Neural crest cell (in vitro differentiated cells): ENCODE results near the gene TMCO4. TPM values are rescaled to one million over a fixed set of nuclear protein-coding genes. Genes with fewer than 3 reads are reported as not detected.

ENCODE experiments used
- DNase-seq: peaks from one replicate; pipeline ENCODE4 v3.0.0; 2021; ENCODE audit warnings: low read depth, mixed read lengths, low spot score
- H3K27ac Mint-ChIP-seq: one replicate; pipeline ENCODE4 v1.8.0; 2021; ENCODE audit warnings: mild to moderate bottlenecking, mixed read lengths; ENCODE audit not compliant: unreplicated experiment
- H3K27me3 Mint-ChIP-seq: 2 replicates; pipeline ENCODE4 v1.8.0; 2021; ENCODE audit warnings: low read depth, mild to moderate bottlenecking, mixed read lengths
- H3K36me3 Mint-ChIP-seq: 2 replicates; pipeline ENCODE4 v1.8.0; 2021; ENCODE audit warnings: low read depth, mild to moderate bottlenecking, mixed read lengths
- H3K4me1 Mint-ChIP-seq: 2 replicates; pipeline ENCODE4 v1.8.0; 2021; ENCODE audit warnings: mixed read lengths
- H3K4me3 Mint-ChIP-seq: one replicate; pipeline ENCODE4 v1.8.0; 2021; ENCODE audit warnings: mild to moderate bottlenecking, mixed read lengths
- H3K9me3 Mint-ChIP-seq: 2 replicates; pipeline ENCODE4 v1.8.0; 2021; ENCODE audit warnings: mixed read lengths
- total RNA-seq: library from RNA; stranded (reverse); gene quantifications from 2 replicates; pipeline ENCODE4 v1.2.1, GENCODE V29; 2021
- TF ChIP-seq, protein P1 (sequence below): fragments of 200-600 bp; sonication (generic); conservative IDR thresholded peaks from 2 replicates; pipeline ENCODE4 v1.5.0; 2021; ENCODE audit warnings: antibody characterized with exemption, mild to moderate bottlenecking

TMCO4 gene
- total RNA-seq, 1 donor from 2014 or later: 0.75 TPM

GRCh38 chr1:19772053-19772452, 27.7 kb downstream of the TMCO4 start:
- no peaks in the 10 kb centered on the region for H3K9me3 Mint-ChIP-seq
- no peaks in the 10 kb centered on the region for H3K36me3 Mint-ChIP-seq
- peaks cover 10% of the 10 kb centered on the region for H3K27me3 Mint-ChIP-seq
- H3K4me3 Mint-ChIP-seq: no peak overlapping the region
- no peak overlapping the region for H3K27ac Mint-ChIP-seq
- peaks cover 15% of the 10 kb centered on the region for H3K4me1 Mint-ChIP-seq
- TF ChIP-seq, protein P1, sequence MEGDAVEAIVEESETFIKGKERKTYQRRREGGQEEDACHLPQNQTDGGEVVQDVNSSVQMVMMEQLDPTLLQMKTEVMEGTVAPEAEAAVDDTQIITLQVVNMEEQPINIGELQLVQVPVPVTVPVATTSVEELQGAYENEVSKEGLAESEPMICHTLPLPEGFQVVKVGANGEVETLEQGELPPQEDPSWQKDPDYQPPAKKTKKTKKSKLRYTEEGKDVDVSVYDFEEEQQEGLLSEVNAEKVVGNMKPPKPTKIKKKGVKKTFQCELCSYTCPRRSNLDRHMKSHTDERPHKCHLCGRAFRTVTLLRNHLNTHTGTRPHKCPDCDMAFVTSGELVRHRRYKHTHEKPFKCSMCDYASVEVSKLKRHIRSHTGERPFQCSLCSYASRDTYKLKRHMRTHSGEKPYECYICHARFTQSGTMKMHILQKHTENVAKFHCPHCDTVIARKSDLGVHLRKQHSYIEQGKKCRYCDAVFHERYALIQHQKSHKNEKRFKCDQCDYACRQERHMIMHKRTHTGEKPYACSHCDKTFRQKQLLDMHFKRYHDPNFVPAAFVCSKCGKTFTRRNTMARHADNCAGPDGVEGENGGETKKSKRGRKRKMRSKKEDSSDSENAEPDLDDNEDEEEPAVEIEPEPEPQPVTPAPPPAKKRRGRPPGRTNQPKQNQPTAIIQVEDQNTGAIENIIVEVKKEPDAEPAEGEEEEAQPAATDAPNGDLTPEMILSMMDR: no peak
- DNase-seq: no peak

DNA sequence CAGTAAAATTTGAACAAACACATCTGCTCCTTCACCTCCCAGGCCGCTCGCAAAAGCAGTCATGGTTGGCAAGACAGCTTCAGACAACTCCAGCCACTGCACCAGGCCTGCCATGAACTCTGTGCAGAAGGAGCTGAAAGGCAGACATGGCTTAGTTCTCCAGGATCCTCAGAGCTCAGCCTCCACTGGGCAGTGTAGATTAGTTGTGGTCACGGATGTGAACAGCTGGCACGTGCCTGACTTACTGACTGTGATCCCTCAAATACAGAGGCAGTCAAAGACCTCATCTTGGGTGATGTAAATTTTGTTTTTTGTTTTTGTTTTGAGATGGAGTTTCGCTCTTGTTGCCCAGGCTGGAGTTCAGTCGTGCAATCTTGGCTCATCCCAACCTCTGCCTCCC, 28.4 kb downstream of the TMCO4 start:
- TF ChIP-seq, protein P1: no peak
- no peak overlapping the region for H3K4me3 Mint-ChIP-seq

DNA sequence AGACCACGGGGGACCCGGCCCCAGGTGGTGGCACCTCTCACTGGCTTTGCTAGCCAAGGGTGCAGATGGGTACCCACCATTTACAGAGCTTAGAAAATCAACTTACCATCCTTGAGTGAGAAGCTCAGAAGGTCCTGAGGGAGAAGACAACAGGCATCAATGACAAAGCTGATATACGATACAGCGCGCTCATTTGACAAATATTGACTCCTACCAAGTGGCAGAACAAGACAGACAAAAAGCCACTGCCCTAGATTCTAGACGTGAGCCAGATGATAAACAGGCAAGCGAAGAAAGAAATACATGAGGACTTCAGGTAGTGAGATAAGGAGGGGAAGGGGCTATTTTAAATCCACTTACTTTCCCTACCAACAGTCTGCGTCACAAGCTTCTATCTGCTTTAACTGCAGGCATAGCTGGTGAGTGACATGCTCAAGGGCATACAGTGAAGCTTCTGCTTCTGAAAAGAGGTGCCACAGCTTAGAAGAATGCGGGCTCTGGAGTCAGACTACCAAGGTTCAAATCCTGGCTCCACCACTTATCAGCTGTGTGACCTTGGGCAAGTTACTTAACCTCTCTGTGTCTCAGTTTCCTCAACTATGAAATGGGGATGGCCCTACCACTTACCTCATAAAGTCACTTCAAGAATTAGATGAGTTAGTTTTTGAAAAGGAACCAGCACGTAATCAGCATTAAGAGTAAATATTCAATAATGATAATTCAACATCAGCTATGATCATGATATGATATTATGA, 29.1 kb downstream of the TMCO4 start:
- peaks cover 24% of the 10 kb centered on the region for H3K4me1 Mint-ChIP-seq
- no peaks in the 10 kb centered on the region for H3K9me3 Mint-ChIP-seq
- H3K36me3 Mint-ChIP-seq: no peaks in the 10 kb centered on the region
- H3K4me3 Mint-ChIP-seq: no peak overlapping the region
- TF ChIP-seq, protein P1: no peak
- no peak overlapping the region for H3K27ac Mint-ChIP-seq
- H3K27me3 Mint-ChIP-seq: peaks cover 10% of the 10 kb centered on the region
- DNase-seq: no peak

More for the DNA sequence above, 28.4 kb downstream of the TMCO4 start:
- Mint-ChIP-seq H3K4me1 (peaks cover 17% of the 10 kb centered on the region), H3K27me3 (peaks cover 10% of the 10 kb centered on the region), H3K27ac (no peak overlapping the region), H3K36me3 (no peaks in the 10 kb centered on the region), H3K9me3 (no peaks in the 10 kb centered on the region)
- DNase-seq: no peak

- TF ChIP-seq, protein P1: no peak
- Mint-ChIP-seq H3K27ac (no peak overlapping the region), H3K36me3 (no peaks in the 10 kb centered on the region), H3K4me1 (peaks cover 32% of the 10 kb centered on the region), H3K4me3 (no peak overlapping the region), H3K27me3 (peaks cover 10% of the 10 kb centered on the region), H3K9me3 (no peaks in the 10 kb centered on the region)
- DNase-seq: no peak
These were observed 30.3 kb downstream of the TMCO4 start for GRCh38 chr1:19769211-19769932.

DNA sequence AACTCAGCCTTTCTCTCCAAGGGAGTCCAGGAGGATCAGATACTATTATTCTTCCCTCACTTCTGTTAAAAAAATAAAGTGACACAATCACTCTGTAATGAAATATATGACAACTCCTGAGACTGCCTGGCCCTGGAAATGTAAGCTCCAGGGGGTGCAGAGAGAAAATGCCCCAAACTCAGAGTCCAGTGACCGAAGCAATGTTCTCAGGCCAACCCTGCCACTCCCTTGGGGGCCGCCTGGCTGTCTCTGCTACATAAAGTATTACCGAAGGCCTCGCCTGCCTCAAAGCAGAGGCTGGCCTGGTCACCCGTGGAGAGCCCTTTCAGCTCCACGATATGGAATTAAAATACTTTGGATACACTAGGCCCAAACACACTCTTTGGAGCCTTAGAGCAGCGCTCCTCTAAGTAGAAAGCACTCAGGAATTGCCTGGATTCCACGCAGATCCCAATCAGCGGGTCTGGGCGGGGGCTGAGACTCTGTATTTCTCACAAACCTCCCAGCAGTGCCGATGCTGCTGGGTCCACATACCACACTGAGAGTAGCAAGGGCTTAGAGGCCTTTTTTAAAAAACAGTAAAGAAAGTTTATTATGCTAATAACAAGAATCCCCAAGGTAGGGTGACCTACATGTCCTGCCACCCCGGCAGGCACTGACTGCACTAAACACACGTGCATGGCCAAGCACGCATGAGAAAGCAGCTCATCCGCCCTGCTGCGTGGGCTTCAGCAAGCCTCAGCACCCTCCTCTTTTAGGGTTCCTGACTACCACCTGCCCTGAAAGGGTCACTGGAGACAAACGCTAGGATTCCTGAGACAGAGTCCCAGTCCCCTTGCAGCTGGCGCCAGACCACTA, 31.1 kb downstream of the TMCO4 start:
- Mint-ChIP-seq H3K27ac (no peak overlapping the region), H3K4me1 (peaks cover 32% of the 10 kb centered on the region), H3K36me3 (no peaks in the 10 kb centered on the region), H3K9me3 (no peaks in the 10 kb centered on the region), H3K4me3 (no peak overlapping the region), H3K27me3 (peaks cover 10% of the 10 kb centered on the region)
- DNase-seq: no peak
- TF ChIP-seq, protein P1: no peak
